LNCaP clone FGC (cell line): ENCODE measurements around the gene OR2S2.
"Not testable (repeated sequence)": the region's sequence is repeated elsewhere in the genome, so short reads cannot be mapped to it uniquely, and the experiment has no call there.

Source experiments
- DNase-seq: peaks from one replicate; pipeline ENCODE4 v3.0.0-alpha.2; 2011; ENCODE audit warnings: low read depth
- H3K4me3 ChIP-seq: 2 replicates; pipeline ENCODE4 v1.5.1; 2011; ENCODE audit warnings: mild to moderate bottlenecking, low read depth, low read length, control low read depth
- TF ChIP-seq, protein P1 (sequence below): IDR thresholded peaks from 2 replicates; pipeline ENCODE4 v1.5.1; 2012; ENCODE audit warnings: mild to moderate bottlenecking; ENCODE audit not compliant: control insufficient read depth, insufficient read depth; ENCODE audit errors: extremely low read depth

The OR2S2 gene, protein sequence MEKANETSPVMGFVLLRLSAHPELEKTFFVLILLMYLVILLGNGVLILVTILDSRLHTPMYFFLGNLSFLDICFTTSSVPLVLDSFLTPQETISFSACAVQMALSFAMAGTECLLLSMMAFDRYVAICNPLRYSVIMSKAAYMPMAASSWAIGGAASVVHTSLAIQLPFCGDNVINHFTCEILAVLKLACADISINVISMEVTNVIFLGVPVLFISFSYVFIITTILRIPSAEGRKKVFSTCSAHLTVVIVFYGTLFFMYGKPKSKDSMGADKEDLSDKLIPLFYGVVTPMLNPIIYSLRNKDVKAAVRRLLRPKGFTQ

DNA sequence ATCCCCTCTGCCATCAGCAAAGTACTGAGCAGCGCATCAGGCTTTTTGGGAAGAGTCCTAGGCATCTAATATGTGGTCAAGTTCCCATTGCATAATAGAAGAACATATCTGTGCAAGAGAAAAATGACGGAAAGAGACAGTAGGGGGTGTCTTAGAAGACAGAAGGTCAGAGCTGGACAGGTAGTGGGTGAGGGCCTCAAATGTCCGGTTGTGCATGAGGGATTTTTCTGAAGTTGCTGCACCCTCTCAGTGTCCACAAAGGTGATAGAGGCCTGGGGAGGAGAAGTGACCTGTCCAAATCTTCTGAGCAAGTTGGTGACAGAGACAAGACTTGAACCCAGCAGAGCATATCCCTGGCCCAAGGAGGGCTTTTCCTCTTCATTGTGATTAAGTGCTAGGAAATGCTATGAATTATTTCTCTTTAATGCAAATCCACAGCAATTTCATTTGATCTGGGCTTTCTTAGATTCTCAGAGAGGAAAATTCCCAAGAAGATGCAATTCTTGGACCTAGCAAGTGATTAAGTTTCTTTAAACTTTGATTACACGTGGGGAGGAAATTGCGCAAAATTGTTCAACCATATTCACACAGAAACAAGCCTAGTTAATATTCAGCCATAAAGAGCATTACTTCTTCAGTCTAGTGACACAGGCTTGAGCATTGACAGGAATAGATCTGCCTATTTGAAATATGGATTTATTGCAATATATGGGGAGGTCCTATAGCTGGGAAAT is at the start of gene OR2S2:
Gene OR2S2 (minus strand): TSS at position 51 of the 734 bp plus-strand sequence. CDS start 56 bp downstream, outside the sequence.
- TF ChIP-seq, protein P1, sequence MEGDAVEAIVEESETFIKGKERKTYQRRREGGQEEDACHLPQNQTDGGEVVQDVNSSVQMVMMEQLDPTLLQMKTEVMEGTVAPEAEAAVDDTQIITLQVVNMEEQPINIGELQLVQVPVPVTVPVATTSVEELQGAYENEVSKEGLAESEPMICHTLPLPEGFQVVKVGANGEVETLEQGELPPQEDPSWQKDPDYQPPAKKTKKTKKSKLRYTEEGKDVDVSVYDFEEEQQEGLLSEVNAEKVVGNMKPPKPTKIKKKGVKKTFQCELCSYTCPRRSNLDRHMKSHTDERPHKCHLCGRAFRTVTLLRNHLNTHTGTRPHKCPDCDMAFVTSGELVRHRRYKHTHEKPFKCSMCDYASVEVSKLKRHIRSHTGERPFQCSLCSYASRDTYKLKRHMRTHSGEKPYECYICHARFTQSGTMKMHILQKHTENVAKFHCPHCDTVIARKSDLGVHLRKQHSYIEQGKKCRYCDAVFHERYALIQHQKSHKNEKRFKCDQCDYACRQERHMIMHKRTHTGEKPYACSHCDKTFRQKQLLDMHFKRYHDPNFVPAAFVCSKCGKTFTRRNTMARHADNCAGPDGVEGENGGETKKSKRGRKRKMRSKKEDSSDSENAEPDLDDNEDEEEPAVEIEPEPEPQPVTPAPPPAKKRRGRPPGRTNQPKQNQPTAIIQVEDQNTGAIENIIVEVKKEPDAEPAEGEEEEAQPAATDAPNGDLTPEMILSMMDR: no peak
- no peak for DNase-seq
- no peak within 1 kb of the TSS for H3K4me3 ChIP-seq

DNA sequence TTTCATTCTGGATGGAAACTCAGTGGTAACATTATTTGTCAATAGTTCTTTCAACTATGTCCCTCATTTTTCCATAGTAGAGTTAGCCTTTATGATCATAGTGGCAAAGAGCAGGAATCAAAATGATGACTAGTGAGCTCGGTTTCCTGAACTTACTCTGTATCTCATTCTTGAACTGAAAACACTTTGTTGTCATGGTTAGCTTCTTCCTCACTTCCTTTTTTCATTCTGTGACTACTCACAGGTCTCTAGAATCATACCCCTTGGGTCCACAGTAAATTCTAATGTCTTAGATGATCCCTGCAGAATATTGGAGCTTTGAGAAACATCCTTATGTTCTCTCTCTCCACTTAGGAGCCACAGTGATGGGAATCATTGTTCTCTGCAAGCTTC is 49.4 kb upstream of the OR2S2 start:
- TF ChIP-seq, protein P1: no peak
- H3K4me3 ChIP-seq: no peak overlapping the region
- DNase-seq: no peak

DNA sequence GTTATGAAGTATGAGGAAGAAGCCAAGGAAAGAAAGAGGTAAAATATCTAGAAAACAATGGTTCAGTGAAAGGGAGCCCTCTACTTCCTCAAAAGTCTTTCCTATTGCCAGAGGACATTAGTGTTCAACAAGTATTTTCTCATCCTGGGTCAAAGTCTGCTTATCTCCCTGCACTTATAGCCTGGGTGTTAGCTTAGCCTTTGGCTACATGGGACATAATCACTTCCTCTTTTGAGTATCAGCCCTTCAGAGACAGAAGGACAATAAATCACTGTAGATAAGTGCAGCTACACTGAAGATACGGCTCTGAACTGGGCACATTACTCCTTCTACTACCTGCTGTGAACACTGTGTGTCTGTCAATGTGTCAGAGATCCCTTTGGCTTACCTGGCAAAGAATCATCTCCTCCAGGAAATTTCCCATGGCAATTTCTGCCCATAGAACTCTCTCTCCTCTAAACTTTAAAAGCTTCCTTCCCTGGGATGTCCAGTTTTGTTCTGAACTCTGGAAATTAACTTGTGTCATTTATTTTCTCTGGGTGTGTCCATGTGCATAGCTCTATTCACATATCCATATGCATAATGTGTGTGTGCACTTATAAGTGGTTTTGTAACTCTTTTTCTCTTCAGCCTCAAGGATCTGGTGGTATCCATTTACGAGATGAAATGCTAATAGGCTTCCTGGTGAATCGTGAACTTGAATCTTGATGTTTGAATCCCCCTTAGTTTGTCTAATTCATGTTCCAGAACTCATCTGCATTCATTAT is 48.8 kb upstream of the OR2S2 start:
- TF ChIP-seq, protein P1: no peak
- DNase-seq: no peak

DNA sequence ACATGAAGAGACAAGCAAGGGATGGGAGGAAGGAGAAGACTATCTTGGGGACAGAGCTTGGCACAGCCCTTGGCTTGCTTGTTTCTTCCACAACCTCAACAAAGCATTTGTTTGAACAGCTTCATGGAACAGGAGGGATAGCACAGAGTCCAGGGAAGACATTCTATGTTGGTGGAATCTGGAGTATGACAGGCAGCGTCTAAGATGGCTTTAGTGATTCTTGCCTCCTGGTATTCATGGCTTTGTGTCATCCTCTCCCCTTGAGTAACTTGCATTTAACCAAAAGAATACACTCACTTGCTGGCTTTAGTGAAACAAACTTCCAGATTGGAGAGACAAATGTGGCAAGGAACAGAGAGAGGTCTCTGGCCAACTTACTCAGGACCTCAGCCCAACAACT is 47.9 kb upstream of the OR2S2 start:
- TF ChIP-seq, protein P1: no peak
- DNase-seq: no peak
- H3K4me3 ChIP-seq: no peak overlapping the region

More for the DNA sequence above, 48.8 kb upstream of the OR2S2 start:
- no peak overlapping the region for H3K4me3 ChIP-seq

DNA sequence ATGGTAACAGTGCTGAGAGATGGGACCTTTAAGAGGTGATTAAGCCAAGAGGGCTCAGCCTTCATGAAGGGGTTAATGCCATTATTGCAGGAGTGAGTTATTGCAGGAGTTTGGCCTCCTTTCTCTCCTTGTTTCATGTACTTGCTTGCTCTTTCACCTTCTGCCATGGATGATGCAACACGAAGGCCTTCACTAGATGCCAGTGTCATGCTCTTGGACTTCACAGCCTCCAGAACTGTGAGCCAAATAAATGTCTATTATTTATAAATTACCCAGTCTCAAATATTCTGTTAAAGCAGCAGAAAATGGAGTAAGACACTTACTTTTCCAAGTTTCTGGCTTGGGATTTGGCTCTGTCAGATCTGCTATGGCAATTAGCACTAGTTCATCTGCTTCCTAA is 40.4 kb upstream of the OR2S2 start:
- no peak overlapping the region for H3K4me3 ChIP-seq
- TF ChIP-seq, protein P1: no peak
- no peak for DNase-seq

DNA sequence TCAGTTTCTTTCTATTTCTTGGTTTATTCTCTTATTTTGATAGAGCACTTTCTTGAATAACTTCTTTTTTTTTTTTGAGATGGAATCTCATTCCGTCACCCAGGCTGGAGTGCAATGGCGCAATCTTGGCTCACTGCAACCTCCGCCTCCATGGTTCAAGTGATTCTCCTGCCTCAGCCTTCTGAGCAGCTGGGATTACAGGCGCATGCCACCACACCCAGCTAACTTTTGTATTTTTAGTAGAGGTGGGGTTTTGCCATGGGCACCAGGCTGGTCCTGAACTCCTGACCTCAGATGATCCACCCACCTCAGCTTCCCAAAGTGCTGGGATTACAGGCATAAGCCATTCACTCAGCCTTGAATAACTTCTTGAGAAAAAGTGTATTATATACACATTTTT is 39.1 kb upstream of the OR2S2 start:
- H3K4me3 ChIP-seq, DNase-seq: not testable (repeated sequence)

DNA sequence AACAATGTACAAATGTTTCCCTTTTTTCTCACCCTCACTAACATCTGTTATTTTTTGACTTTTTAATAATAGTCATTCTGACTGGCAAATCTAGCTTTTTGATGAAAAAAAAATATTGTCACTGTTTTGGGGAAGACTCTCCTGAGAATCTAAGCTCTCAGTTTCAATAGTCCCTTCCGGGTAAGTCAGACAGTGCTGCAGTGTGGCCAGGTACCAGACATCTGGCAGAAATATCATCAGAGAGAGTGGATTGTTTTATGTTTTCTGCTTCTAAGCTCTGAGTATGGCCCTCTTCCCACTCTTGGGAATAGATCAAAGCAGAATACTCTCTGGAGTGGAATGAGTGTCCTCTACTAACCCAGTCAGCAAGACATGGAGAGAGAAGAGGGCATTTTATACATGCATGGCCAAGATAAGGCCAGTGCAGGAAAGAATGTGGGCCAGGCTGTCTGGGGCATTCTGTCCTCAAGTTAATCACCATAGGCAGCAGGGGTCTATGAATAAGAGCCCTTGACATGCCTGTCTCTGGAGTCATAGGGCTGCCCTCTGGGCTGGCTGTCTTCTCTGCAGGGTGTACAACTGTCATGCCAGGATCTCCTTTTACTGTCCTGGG is 38.5 kb upstream of the OR2S2 start:
- H3K4me3 ChIP-seq: no peak overlapping the region
- no peak for DNase-seq
- TF ChIP-seq, protein P1: no peak
